HG02588 (cell line): ENCODE measurements around the gene TNN.
"Not testable (repeated sequence)": the region's sequence is repeated elsewhere in the genome, so short reads cannot be mapped to it uniquely, and the experiment has no call there.

Source experiments
- ATAC-seq: cut with Tn5 transposase; IDR thresholded peaks from one replicate; pipeline ENCODE4 v1.9.1; 2021; ENCODE audit warnings: mild to moderate bottlenecking, moderate library complexity; ENCODE audit not compliant: unreplicated experiment

The TNN gene

DNA sequence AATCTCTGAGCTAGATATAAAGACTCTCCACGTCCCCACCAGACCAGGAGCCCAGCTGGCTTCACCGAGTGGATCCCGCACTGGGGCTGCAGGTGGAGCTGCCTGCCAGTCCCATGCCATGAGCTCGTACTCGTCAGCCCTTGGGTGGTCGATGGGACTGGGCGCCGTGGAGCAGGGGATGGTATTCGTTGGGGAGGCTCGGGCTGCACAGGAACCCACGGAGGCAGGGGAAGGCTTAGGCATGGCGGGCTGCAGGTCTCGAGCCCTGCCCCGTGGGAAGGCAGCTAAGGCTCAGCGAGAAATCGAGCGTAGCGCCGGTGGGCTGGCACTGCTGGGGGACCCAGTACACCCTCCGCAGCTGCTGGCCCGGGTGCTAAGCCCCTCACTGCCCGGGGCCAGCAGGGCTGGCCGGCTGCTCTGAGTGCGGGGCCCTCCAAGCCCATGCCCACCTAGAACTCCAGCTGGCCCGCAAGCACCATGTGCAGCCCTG, 40.7 kb downstream of the TNN start:
- ATAC-seq = not testable (repeated sequence)

DNA sequence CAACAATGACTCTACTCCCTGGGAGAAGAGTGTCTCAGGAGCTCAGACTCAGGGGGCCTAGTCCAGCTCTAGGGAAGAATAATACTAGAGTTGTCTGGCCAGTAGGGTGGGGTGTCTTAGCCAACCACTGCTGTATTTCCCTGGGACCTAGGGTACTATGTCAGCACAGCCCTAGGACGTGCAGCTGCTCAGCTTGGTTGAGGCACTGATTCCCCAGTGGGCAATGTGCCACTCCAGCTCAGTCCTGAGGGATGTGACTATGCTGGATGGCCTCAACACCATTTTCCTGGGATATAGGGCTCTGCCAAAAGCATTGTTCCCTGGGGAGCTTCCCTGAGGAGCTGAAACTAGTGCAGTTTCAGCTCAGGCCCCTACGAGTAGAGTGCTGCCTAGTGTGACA, 47.4 kb downstream of the TNN start:
- ATAC-seq = no peak

DNA sequence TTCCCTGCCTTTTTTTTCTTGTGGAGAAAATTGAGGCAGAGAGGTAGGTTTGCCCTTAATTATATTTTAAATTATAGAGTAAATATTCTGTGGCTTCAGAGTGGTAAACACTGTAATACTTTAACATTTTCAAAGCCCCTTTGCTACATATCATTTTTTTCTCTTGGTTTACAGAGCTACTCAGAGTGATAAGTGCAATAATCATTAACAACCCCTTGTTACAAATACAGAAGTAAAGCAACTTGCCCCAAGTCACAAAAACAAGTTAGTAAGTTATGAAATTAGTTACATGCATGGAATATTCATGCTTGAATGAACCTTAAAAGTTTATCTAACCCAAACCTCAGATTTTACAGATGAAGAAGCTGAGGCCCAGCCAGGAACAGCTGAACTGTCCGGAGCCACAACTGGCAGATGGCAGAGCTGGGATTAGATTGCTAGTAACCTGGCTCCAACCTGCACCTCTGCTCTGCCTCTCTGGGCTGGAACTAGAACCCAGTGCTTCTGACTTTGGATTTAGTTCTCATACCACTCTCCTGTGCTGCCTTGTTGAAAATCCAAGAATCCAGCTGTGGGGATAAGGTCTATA, 48.7 kb downstream of the TNN start:
- no peak for ATAC-seq

DNA sequence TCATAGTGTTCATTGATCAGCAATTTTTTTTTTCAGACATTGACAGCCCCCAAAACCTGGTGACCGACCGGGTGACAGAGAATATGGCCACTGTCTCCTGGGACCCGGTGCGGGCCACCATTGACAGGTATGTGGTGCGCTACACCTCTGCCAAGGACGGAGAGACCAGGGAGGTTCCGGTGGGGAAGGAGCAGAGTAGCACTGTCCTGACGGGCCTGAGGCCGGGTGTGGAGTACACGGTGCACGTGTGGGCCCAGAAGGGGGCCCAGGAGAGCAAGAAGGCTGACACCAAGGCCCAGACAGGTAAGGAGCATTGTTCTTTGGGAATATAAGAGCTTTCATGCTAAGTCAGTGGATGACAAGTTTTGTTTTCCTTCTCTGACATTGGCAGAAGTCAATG, 49.3 kb downstream of the TNN start:
- ATAC-seq = no peak

DNA sequence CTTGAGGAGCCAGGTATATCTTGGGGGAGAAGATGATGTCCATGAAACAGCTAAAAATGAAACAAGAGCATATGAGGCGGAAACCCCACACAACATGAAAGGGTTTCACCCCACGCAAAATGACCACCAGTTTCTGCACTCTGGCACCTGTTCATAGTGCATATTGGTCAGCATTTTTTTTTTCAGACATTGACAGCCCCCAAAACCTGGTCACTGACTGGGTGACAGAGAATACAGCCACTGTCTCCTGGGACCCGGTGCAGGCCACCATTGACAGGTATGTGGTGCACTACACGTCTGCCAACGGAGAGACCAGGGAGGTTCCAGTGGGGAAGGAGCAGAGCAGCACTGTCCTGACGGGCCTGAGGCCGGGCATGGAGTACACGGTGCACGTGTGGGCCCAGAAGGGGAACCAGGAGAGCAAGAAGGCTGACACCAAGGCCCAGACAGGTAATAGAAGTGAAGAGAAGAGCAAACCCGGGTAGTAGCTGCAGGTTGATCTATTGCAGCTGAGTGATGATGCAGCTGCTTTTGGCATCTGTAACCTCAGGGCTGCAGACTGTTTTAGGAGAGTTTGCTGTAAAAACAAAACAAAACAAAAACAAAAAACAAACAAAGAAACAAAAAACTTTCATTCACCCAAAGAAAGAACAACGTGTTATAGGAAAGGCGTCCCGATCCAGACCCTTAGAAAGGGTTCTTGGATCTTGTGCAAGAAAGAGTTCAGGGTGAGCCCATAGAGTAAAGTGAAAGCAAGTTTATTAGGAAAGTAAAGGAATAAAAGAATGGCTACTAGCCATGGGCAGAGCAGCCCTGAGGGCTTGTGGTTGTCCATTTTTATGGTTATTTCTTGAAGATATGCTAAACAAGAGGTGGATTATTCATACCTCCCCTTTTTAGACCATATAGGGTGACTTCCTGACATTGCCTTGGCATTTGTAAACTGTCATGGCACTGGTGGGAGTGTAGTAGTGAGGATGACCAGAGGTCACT, 51.0 kb downstream of the TNN start:
- no peak for ATAC-seq

DNA sequence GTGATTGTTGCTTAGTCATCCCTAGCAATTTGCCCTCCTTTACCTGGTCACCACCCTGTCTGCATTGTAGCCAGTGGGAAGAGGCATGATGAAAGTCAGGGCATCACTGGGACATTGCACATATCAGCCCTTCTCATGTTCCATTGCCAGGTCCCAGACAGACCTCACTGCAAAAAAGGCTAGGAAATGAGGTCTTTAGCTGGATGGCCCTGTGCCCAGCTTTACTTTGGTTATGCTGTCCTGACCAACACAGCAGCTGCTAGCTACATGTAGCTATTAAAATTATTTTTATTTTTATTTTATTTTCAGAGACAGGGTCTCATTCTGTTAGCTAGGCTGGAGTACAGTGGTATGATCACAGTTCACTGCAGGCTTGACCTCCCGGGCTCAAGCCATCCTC, 52.9 kb downstream of the TNN start:
- no peak for ATAC-seq

DNA sequence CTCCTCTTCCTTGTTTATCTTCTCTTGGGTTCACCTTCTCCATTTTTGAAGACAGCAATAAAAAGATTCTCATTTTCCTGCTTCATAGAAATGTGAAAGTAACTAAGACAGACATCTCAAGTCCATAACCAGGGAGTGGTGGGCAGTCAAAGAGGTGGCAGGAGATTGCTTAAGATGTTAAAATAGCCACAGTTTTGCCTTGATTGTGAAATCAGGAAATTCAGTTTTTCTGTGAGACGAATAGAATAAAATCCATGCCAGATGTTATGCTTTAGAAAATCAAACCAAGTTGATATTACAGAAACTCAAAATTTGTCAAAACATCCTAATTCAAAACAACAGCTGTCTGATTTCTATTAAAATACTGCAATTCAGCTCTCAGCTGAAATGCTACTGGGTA, 57.2 kb downstream of the TNN start:
- ATAC-seq = no peak

DNA sequence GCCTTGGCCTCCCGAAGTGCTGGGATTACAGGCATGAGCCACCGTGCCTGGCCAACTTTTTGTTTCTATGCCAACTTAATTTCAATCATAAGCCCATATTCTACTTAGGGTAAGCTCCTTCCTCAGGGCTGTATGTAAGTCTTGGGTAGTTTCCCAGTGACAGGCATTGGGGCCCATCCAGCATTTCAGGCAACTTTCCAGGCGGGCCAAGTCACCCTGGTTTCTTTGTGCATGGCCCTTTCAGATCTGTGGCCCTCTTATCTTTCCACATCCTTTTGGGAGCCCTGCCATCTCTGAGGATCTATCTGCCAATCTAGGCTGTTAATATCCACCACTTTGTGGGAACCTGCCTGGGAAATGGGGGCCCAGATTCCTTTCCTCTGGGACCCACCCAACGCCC, 58.7 kb downstream of the TNN start:
- ATAC-seq = no peak

DNA sequence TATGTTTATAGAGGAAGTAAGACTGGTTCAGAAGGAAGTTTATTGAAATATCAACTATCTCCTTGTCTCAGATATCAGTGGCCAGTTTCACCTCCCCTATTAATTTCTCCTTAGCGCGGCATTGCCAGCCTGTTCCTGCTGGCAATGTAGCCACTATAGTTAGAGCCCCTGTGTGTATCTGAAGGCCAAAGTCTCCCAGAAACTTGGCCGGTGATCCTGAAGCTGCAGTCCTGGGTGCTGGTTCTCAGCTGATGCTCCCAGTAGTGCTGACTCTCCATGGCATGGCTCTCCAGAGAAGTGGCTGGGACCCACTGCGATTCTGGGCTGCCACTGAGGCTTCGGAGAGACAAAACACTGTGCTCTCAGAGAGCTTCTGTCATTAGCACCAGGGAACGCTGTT, 59.9 kb downstream of the TNN start:
- no peak for ATAC-seq

DNA sequence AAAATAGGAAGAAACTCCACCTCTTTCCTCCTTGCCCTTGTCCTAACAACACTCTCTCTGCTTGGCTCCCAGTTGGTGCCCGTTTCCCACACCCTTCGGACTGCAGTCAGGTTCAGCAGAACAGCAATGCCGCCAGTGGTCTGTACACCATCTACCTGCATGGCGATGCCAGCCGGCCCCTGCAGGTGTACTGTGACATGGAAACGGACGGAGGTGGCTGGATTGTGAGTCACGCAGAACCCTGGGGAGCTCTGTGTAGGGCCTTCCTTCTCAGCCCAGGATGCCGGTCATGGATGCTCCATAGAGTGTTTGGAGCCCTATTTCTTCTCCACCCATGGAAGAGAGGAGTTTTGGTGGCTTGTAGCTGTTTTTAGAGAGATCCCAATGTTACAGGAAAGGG, 60.9 kb downstream of the TNN start:
- ATAC-seq = no peak

DNA sequence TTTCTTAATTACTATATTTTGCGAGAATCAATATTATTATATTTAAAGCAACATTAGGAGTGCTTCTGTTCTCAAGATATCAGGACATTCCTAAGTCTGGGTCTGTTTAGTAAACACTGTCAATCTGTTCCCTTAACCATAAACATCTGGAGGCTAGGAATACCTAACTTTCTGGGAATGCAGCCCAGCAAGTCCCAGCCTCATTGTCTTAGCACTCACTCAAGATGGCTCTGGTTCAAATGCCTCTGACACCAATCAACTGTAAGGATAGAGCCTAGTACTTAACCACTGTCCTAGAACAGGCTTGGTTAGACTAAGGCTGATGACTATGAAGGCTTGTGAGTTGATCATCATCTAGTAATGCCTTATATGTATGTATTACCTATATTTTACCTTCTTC, 61.5 kb downstream of the TNN start:
- no peak for ATAC-seq

DNA sequence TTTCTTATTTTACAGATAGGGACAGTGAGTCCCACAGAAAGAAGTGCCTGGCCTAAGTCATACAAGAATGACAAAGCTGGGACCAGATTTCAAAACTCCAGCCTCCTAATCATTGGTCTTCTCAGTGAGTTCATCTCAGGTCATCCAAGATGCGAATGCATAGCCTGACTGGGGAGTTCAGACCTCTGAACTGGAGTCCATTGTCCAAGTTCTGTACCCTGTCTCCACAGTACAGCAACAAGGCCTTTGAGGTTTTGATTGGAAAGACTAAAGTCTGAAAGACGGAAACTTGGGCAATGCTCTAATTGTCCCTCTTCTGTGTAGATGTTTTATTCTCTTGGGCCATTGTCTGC, 62.0 kb downstream of the TNN start:
- no peak for ATAC-seq

DNA sequence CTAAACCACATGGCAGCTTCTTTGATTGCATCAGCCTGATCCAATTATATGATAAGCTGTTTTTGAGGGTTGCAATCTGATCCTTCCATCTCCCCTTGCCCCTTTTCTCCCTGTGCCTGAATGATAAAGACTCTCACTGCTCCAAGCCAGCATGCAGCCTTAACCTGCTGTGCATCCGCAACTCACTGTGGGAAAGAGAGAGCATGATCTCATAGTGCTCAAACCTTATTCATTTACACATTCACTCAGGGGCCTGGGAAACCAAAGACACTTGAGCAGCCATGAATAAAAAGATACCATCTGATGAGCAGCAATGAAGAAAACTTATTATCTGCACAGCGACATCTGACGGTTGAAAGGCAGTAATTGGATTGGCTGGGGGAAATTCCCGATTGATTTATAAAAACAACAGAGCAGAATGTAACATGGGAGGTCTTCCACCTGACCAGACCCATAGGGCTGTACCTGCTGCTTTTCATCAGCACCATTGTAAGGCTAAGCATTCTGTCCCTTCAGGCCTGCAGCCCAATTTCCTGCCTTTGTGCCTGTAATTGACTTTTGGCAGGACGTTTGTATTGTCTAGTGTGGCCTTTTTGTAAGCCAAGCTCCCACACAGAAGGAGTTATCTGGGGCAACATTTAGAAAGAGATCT, 62.5 kb downstream of the TNN start:
- no peak for ATAC-seq

DNA sequence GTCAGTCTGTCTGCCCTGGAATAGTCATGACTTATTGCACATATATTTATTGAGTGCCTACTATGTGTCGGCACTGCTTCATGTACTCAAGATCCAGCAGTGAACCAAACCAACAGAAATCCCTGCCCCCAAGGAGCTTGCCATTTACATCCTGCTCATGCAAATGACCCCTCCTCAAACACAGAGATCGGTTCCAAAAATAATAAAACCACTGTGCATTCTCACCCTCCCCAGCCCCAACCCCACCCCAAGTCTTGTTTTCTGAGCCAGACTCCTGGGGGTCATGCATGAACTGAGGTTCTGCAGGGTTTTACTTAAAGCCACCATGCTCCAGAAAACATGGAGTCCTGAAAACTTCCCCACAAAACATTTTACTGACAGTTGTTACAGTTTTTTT, 63.0 kb downstream of the TNN start:
- ATAC-seq = no peak

DNA sequence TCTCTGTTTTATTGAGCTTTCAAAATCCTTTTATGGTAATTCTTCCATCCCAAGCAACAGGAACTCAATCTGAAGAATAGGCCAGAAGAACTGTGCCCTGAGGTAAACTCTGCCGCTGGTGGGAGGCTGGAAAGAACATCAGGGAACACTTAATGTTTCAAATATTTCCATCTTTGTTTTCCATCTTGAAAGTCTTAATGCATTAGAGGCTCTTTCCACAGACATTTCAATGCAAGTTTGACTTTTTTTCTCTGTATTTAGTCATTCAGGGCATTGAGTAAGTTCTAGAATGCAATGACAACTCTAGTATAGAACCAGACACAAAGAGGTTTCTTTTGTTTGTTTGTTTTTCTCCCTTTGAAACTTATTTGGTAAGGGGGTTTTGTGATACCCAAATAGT, 63.5 kb downstream of the TNN start:
- ATAC-seq = no peak

DNA sequence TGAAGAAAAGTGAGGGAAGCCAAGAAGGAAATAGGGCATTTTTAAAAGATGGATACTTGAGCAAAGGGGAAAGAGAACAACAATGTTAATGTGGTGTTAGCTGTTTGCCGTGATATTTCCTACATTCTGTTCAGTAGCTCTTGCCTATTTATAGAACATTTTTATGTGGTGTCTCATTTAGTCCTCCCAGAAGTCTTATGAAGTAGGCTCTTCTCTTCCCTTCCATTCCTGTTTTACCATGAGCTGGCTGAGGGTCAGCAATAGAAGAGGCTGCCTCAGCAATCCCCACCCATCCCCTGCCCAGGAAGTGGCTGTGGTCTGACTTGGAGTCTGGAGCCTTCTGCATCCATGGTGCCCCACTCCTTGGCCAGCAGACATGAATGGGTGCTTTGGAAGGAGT, 64.8 kb downstream of the TNN start:
- ATAC-seq = no peak

DNA sequence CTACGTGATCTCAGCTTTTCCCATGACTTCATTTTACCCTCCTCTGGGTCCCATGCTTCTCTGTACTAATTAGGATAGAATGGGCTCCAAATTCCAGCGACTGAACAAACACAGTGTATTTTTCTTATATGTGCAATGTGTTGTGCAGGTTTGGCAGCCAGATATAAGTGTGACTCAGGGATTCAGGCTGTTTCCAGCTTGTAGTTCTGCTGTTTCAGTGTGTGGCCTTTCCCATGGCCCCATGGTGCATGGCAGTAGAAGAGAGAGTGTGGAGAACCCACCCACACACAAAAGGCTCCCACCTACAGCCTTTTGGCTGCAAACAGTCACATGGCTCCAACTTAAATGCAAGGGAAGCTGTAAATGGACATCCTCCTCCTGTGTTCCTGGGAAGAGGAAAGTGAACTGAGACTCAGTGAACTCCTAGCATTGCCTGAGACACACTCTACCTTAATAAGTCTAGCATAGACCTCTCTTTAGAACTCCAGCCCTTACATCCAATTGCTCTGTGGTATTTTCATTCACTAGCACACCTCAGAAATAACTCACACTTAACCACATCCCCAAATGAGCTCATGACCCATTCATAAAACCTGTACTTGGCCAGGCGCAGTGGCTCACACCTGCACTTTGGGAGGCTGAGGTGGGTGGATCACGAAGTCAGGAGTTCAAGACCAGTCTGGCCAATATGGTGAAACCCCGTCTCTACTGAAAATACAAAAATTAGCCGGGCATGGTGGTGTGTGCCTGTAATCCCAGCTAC, 66.2 kb downstream of the TNN start:
- ATAC-seq = no peak

DNA sequence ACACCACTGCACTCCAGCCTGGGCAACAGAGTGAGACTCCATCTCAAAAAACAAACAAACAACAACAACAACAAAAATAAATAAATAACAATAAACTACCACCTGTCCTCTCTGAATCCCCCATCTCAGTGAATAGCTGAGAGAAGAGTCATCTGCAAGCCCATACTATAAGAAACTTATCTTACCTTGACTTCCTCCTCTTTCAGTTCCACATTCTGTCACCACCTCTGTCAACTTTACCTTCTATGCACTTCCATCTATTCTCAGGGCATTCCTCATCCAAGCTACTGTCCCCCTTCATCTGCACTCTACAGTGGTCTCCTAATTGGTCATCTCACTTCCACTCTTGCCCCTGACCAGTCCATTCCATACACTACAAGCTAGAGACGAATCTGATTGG, 66.9 kb downstream of the TNN start:
- ATAC-seq = no peak

DNA sequence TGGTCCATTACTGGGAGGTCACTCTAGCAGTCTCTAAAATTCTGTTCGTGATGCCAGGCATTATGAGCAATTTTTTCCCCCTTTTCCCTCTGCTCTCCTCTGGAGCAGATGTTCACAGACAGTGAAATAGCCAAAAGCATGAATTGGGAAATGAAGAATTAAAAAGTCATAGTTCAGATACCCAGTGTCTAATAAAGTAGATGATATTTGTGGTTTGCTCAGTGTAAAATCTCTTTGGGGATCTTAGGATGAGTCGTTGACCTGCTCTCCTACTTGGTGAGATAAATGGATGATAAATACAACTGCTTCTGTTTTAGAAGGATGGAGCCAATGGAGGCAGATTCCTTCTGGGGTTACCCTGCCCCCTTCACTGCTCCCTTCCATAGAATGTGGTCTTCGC, 68.6 kb downstream of the TNN start:
- ATAC-seq = no peak

DNA sequence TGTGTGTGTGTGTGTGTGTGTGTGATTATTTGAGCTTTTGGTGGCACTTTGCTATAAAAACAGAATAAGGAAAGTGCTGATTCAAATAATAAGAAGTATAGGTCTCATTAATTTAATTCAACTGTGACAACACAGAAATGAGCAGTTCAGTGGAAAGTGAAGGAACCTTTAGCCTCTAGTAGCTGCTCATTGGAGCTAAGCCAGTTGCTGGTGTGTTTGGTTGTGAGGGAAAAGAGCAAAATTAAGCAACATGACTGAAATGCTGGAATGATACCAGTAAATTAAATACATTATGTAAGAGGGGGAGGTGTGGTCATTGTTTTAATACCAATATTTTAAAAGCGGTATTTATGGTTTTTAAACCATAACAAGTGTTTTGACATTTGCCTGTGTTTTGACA, 69.7 kb downstream of the TNN start:
- ATAC-seq = no peak

DNA sequence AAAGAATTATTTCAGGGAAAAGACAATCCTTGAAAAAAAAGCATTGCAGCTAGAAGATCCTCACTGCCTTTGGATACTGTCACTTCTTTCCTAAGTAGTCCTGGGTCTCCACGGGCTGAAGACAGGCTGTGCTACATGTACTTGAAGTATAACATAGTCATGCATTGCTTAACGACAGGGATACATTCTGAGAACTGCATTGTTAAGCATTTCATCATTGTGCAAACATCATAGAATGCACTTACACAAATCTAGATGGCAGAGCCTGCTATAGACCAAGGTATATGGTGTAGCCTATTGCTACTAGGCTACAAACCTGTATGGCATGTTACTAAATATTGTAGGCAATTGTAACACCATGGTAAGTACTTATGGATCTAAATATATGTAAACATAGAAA, 70.9 kb downstream of the TNN start:
- ATAC-seq = no peak
